OCI-LY7 (cell line): ENCODE data around the gene MTUS2.

Experiments used
- CTCF ChIP-seq: fragments of 200-600 bp; sonication (generic); conservative IDR thresholded peaks from 2 replicates; pipeline ENCODE4 v1.5.1; 2014; ENCODE audit warnings: mild to moderate bottlenecking, antibody characterized with exemption, low read length, moderate library complexity, mixed read lengths
- EZH2phosphoT487 ChIP-seq: fragments of 200-600 bp; sonication (generic); IDR thresholded peaks from 2 replicates; pipeline ENCODE4 v1.6.1; 2018; ENCODE audit warnings: low read depth, borderline replicate concordance, mild to moderate bottlenecking, mixed run types, antibody characterized with exemption, low read length, moderate library complexity, mixed read lengths

- TF ChIP-seq CTCF (no peak), EZH2phosphoT487 (no peak)
These were observed 651.4 kb downstream of the MTUS2 start for GRCh38 chr13:29471551-29471950.
